HL-60 (cell line): Measurements from ENCODE around the gene CLEC11A.

Experiments
- DNase-seq, 2 experiments: peaks; one replicate each; pipeline ENCODE4 v3.0.0-alpha.2; 2010 to 2020; ENCODE audit warnings: low read depth in 1 of 2, low spot score in 1 of 2
- H3K27ac ChIP-seq: fragments of 250-450 bp; sonication (Bioruptor Pico); replicated peaks from 2 replicates; pipeline ENCODE4 v1.5.1; 2020; ENCODE audit warnings: mild to moderate bottlenecking, moderate library complexity
- H3K27me3 ChIP-seq: fragments of 250-450 bp; sonication (Bioruptor Pico); 2 replicates; pipeline ENCODE4 v1.5.1; 2021; ENCODE audit warnings: mild to moderate bottlenecking, moderate library complexity; ENCODE audit not compliant: insufficient read depth, poor library complexity, severe bottlenecking
- H3K4me3 ChIP-seq: replicated peaks from 2 replicates; pipeline ENCODE4 v1.5.1; 2011; ENCODE audit warnings: mild to moderate bottlenecking, control low read depth, low read length; ENCODE audit not compliant: insufficient read depth
- GABPA ChIP-seq: IDR thresholded peaks from 2 replicates; pipeline ENCODE4 v1.6.1; 2012; ENCODE audit warnings: low read depth
- POLR2AphosphoS5 ChIP-seq: IDR thresholded peaks from 2 replicates; pipeline ENCODE4 v1.6.1; 2012; ENCODE audit warnings: low read depth
- REST ChIP-seq: IDR thresholded peaks from 2 replicates; pipeline ENCODE4 v1.6.1; 2012; ENCODE audit warnings: low read depth; ENCODE audit not compliant: insufficient replicate concordance
- SPI1 ChIP-seq: IDR thresholded peaks from 2 replicates; pipeline ENCODE4 v1.6.1; 2012; ENCODE audit warnings: low read depth, mild to moderate bottlenecking, borderline replicate concordance
- long read RNA-seq: library from polyadenylated mRNA; unstranded; transcript quantifications from one replicate; pipeline ENCODE4 v2.0.0, GENCODE V29; 2020
- TF ChIP-seq, protein P1 (sequence below): IDR thresholded peaks from one replicate; pipeline ENCODE4 v1.5.1; 2011; ENCODE audit warnings: low read length, control low read depth, inconsistent platforms; ENCODE audit not compliant: insufficient read depth

CLEC11A gene
- long read RNA-seq, transcript CLEC11A-201 (4 exons, 1,419 nt) = major isoform, 78 of 94 reads
- long read RNA-seq, partial matches to known transcripts = 5 of 94 reads
- long read RNA-seq, other reads (novel, unspliced or antisense) = 11 of 94 reads

DNA sequence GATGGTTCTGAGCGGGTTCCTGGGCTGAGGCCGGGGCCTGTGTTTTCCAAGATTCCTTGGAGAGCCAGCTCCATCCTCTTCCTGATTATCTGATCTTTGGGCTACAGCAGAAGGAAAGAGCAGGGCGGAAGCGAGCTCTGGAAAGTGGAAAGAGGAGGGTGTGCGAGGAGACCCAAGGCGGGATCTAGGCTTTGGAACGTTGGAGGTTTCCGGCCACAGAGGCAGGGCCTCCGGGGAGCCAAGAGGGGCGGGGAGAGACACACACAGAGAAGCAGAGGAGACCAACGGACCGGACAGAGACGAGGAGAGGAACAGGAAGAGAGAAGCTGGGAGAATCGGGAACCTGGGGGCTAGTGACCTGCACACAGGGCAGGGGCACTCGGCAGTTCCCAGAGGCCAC, at the start of gene CLEC11A:
CLEC11A (plus strand) TSS at position 296 of the 400 bp plus-strand sequence. CDS start 162 bp downstream, outside the sequence.
- TF ChIP-seq SPI1 = 0 out of 2 replicates have a peak, but pooled peaks have one; percentile 2
- no peak for TF ChIP-seq GABPA
- H3K27me3 ChIP-seq = peaks cover 33% of the 10 kb centered on the region
- peak within 1 kb of the TSS; percentile 68 for H3K4me3 ChIP-seq
- H3K27ac ChIP-seq = peak within 1 kb of the TSS; percentile 73
- DNase-seq = peak; percentile 51 to 73

DNA sequence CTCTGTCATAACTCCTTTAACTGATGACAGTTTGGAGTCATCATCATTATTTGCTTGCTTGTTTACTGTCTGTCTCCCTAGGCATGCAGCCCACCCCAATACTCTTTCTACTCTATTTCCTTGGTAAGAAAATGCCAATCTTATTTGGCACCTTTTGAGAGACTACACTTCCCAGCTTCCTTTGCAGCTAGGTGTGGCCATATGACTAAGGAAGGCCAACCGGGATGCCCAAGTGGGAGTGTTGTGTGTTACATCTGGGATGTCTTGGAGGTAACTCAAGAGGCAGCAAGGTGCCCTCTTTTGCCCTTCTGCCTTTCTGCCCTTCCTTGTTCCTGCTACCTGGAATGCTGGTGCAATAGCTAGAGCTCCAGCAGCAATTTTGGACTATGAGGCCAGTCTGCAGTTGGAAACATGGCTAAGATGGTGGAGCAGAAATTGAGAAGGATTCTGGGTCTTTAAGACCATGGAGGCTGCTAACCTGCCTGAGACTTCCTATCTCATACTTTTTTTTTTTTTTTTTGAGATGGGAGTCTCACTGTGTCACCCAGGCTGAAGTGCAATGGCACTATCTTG, 46.5 kb upstream of the CLEC11A start:
- Histone ChIP-seq H3K27ac (no peak overlapping the region), H3K4me3 (no peak overlapping the region), H3K27me3 (peaks cover 6% of the 10 kb centered on the region)
- DNase-seq = no peak
- TF ChIP-seq, protein P1, sequence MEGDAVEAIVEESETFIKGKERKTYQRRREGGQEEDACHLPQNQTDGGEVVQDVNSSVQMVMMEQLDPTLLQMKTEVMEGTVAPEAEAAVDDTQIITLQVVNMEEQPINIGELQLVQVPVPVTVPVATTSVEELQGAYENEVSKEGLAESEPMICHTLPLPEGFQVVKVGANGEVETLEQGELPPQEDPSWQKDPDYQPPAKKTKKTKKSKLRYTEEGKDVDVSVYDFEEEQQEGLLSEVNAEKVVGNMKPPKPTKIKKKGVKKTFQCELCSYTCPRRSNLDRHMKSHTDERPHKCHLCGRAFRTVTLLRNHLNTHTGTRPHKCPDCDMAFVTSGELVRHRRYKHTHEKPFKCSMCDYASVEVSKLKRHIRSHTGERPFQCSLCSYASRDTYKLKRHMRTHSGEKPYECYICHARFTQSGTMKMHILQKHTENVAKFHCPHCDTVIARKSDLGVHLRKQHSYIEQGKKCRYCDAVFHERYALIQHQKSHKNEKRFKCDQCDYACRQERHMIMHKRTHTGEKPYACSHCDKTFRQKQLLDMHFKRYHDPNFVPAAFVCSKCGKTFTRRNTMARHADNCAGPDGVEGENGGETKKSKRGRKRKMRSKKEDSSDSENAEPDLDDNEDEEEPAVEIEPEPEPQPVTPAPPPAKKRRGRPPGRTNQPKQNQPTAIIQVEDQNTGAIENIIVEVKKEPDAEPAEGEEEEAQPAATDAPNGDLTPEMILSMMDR = no peak
- no peak for TF ChIP-seq POLR2AphosphoS5
- TF ChIP-seq SPI1 = no peak
- TF ChIP-seq GABPA = no peak
- no peak for TF ChIP-seq REST

GRCh38 chr19:50677636-50678035, 45.5 kb upstream of the CLEC11A start:
- no peak for DNase-seq
- Histone ChIP-seq H3K4me3 (no peak overlapping the region), H3K27me3 (peaks cover 5% of the 10 kb centered on the region), H3K27ac (no peak overlapping the region)
- TF ChIP-seq GABPA = no peak
- TF ChIP-seq, protein P1 = no peak
- TF ChIP-seq REST = no peak
- TF ChIP-seq SPI1 = no peak
- no peak for TF ChIP-seq POLR2AphosphoS5

GRCh38 chr19:50678323-50678722, 44.8 kb upstream of the CLEC11A start:
- DNase-seq = no peak
- Histone ChIP-seq H3K27ac (no peak overlapping the region), H3K4me3 (no peak overlapping the region), H3K27me3 (no peaks in the 10 kb centered on the region)
- no peak for TF ChIP-seq REST
- TF ChIP-seq POLR2AphosphoS5 = no peak
- TF ChIP-seq, protein P1 = no peak
- no peak for TF ChIP-seq SPI1
- no peak for TF ChIP-seq GABPA
